HEK293T (cell line): ENCODE measurements around the gene METAP1D.
"Not testable (repeated sequence)": the region's sequence is repeated elsewhere in the genome, so short reads cannot be mapped to it uniquely, and the experiment has no call there.

Experiments
- ARNT ChIP-seq: fragments of 450-650 bp; IDR thresholded peaks from 2 replicates; pipeline ENCODE4 v1.6.1; 2017; ENCODE audit warnings: mild to moderate bottlenecking
- BHLHE40 ChIP-seq: fragments of 450-650 bp; IDR thresholded peaks from 2 replicates; pipeline ENCODE4 v1.6.1; 2016; ENCODE audit warnings: mild to moderate bottlenecking, moderate library complexity, borderline replicate concordance
- CTBP1 ChIP-seq: fragments of 450-650 bp; IDR thresholded peaks from 2 replicates; pipeline ENCODE4 v1.6.1; 2016; ENCODE audit warnings: borderline replicate concordance
- ELF4 ChIP-seq: fragments of 450-650 bp; IDR thresholded peaks from 2 replicates; pipeline ENCODE4 v1.6.1; 2017; ENCODE audit warnings: antibody characterized with exemption
- FOXA1 ChIP-seq: fragments of 450-650 bp; IDR thresholded peaks from 2 replicates; pipeline ENCODE4 v1.6.1; 2016; ENCODE audit warnings: mild to moderate bottlenecking
- FOXK2 ChIP-seq: fragments of 450-650 bp; IDR thresholded peaks from 2 replicates; pipeline ENCODE4 v1.6.1; 2016; ENCODE audit warnings: mild to moderate bottlenecking
- FOXM1 ChIP-seq: fragments of 450-650 bp; IDR thresholded peaks from 2 replicates; pipeline ENCODE4 v1.6.1; 2017; ENCODE audit warnings: mild to moderate bottlenecking, borderline replicate concordance
- HDGF ChIP-seq: fragments of 450-650 bp; IDR thresholded peaks from 2 replicates; pipeline ENCODE4 v1.6.1; 2017; ENCODE audit warnings: antibody characterized with exemption, borderline replicate concordance
- L3MBTL2 ChIP-seq: fragments of 450-650 bp; conservative IDR thresholded peaks from 2 replicates; pipeline ENCODE4 v1.6.1; 2016; ENCODE audit warnings: mild to moderate bottlenecking
- NFRKB ChIP-seq: fragments of 450-650 bp; IDR thresholded peaks from 2 replicates; pipeline ENCODE4 v1.6.1; 2016; ENCODE audit warnings: mild to moderate bottlenecking, moderate library complexity
- SP1 ChIP-seq: fragments of 450-650 bp; IDR thresholded peaks from 2 replicates; pipeline ENCODE4 v1.6.1; 2017
- SUZ12 ChIP-seq: fragments of 450-650 bp; IDR thresholded peaks from 2 replicates; pipeline ENCODE4 v1.6.1; 2016; ENCODE audit warnings: mild to moderate bottlenecking
- TARDBP ChIP-seq: fragments of 450-650 bp; IDR thresholded peaks from 2 replicates; pipeline ENCODE4 v1.6.1; 2016

DNA sequence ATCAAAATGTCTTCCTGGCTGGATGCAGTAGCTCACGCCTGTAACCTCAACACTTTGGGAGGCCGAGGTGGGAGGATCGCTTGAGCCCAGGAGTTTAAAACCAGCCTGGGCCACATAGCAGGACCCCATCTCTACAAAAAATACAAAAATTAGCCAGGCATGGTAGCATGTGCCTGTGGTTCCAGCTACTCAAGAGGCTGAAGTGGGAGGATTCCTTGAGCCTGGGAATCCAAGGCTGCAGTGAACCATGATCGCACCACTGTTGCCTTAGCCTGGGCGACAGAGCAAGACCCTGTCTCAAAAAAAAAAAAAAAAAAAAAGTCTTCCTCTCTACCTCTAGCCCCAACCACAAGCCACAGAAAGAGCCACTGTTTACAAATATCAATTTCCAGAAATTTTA is 60.4 kb downstream of the METAP1D start:
- not testable (repeated sequence) for TF ChIP-seq SUZ12, SP1, FOXM1, HDGF, BHLHE40, NFRKB, TARDBP, ELF4, CTBP1, L3MBTL2, FOXK2, FOXA1, ARNT
